Measurements from ENCODE around the gene FRMD7.

The FRMD7 gene

DNA sequence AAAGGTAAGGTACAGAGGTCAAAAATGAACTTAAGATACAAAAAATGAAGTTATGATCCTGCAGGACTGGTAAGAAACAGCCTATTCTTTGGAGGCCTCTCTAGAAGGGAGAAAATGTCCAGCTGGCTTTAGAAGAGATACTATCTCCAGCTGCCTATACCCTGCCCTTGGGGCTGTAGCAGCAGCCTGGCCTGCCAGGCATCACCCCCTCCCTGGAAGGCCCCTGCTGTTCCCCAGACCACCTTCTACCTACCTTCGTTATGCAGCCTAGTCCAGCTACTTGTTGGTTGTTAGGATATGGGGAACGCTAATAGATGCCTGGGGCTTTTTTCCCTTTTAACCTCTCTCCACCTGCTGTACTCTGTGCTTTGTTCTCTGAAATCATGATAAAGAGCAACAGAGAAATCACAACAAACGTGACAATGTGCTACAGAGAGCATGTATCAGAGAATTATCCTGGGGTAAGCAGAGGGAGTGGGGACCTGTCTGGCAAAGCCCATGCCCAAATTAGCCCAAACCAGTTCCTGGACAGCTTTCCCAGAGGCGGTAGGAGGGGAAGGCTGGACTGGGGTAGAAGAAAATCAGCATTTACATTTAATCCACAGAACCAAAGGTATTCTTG, 34.5 kb downstream of the FRMD7 start:
- no peaks in the 10 kb centered on the region for H3K27me3 ChIP-seq (ENCODE audit: insufficient read depth, poor library complexity, severe bottlenecking)
- no peak overlapping the region for H3K27ac ChIP-seq (replicated peaks)
- TF ChIP-seq GABPA (IDR thresholded peaks at IDR 0.05; ENCODE audit: low read depth): no peak
- TF ChIP-seq POLR2AphosphoS5 (IDR thresholded peaks at IDR 0.05; ENCODE audit: low read depth): no peak
- TF ChIP-seq SPI1 (IDR thresholded peaks at IDR 0.05; ENCODE audit: borderline replicate concordance, low read depth): no peak
- TF ChIP-seq, protein P1, sequence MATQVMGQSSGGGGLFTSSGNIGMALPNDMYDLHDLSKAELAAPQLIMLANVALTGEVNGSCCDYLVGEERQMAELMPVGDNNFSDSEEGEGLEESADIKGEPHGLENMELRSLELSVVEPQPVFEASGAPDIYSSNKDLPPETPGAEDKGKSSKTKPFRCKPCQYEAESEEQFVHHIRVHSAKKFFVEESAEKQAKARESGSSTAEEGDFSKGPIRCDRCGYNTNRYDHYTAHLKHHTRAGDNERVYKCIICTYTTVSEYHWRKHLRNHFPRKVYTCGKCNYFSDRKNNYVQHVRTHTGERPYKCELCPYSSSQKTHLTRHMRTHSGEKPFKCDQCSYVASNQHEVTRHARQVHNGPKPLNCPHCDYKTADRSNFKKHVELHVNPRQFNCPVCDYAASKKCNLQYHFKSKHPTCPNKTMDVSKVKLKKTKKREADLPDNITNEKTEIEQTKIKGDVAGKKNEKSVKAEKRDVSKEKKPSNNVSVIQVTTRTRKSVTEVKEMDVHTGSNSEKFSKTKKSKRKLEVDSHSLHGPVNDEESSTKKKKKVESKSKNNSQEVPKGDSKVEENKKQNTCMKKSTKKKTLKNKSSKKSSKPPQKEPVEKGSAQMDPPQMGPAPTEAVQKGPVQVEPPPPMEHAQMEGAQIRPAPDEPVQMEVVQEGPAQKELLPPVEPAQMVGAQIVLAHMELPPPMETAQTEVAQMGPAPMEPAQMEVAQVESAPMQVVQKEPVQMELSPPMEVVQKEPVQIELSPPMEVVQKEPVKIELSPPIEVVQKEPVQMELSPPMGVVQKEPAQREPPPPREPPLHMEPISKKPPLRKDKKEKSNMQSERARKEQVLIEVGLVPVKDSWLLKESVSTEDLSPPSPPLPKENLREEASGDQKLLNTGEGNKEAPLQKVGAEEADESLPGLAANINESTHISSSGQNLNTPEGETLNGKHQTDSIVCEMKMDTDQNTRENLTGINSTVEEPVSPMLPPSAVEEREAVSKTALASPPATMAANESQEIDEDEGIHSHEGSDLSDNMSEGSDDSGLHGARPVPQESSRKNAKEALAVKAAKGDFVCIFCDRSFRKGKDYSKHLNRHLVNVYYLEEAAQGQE (IDR thresholded peaks at IDR 0.05; ENCODE audit: insufficient replicate concordance, low read depth): no peak
- TF ChIP-seq, protein P2, sequence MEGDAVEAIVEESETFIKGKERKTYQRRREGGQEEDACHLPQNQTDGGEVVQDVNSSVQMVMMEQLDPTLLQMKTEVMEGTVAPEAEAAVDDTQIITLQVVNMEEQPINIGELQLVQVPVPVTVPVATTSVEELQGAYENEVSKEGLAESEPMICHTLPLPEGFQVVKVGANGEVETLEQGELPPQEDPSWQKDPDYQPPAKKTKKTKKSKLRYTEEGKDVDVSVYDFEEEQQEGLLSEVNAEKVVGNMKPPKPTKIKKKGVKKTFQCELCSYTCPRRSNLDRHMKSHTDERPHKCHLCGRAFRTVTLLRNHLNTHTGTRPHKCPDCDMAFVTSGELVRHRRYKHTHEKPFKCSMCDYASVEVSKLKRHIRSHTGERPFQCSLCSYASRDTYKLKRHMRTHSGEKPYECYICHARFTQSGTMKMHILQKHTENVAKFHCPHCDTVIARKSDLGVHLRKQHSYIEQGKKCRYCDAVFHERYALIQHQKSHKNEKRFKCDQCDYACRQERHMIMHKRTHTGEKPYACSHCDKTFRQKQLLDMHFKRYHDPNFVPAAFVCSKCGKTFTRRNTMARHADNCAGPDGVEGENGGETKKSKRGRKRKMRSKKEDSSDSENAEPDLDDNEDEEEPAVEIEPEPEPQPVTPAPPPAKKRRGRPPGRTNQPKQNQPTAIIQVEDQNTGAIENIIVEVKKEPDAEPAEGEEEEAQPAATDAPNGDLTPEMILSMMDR (IDR thresholded peaks at IDR 0.05; ENCODE audit: insufficient read depth, low read length): no peak
- no peak for DNase-seq (ENCODE audit: low read depth in 1 of 2, low spot score in 1 of 2)
- H3K4me3 ChIP-seq (replicated peaks; ENCODE audit: insufficient read depth, low read length): no peak overlapping the region

DNA sequence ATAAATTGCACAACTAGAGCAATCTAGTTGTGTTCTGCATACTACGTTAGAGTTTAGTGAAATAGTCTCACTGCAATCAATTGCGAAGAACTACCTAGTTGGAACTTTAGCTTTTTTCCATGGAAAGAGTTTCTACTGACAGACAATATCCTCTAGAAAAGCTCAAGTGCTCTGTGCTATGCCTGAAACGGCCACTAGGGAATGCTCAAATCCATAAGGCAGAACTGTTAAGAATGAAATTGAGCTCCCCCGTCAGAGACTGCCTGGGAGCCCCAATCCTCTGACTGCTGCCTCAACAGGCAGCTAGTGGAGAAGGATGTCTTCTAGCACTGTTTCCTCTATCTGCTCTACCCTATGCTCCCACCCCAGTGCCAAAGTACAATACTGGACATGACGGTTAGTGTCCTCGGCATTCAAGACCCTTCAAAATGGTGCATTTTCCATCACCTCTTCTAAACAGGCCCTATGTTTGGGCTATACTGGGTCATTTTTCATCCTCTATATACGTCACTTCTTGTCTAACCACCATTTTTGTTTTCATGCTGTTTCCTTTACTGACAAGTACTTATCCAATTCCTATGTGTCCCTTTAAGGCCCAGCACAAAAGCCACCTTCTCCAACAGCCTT, 35.3 kb downstream of the FRMD7 start:
- Histone ChIP-seq H3K27ac (replicated peaks) (no peak overlapping the region), H3K27me3 (ENCODE audit: insufficient read depth, poor library complexity, severe bottlenecking) (no peaks in the 10 kb centered on the region), H3K4me3 (replicated peaks; ENCODE audit: insufficient read depth, low read length) (no peak overlapping the region)
- TF ChIP-seq GABPA (IDR thresholded peaks at IDR 0.05; ENCODE audit: low read depth) (no peak), POLR2AphosphoS5 (IDR thresholded peaks at IDR 0.05; ENCODE audit: low read depth) (no peak)
- TF ChIP-seq, protein P2 (IDR thresholded peaks at IDR 0.05; ENCODE audit: insufficient read depth, low read length): peak; percentile 52
- DNase-seq (ENCODE audit: low read depth in 1 of 2, low spot score in 1 of 2): peak in 1 of 2 experiments; percentile 61

DNA sequence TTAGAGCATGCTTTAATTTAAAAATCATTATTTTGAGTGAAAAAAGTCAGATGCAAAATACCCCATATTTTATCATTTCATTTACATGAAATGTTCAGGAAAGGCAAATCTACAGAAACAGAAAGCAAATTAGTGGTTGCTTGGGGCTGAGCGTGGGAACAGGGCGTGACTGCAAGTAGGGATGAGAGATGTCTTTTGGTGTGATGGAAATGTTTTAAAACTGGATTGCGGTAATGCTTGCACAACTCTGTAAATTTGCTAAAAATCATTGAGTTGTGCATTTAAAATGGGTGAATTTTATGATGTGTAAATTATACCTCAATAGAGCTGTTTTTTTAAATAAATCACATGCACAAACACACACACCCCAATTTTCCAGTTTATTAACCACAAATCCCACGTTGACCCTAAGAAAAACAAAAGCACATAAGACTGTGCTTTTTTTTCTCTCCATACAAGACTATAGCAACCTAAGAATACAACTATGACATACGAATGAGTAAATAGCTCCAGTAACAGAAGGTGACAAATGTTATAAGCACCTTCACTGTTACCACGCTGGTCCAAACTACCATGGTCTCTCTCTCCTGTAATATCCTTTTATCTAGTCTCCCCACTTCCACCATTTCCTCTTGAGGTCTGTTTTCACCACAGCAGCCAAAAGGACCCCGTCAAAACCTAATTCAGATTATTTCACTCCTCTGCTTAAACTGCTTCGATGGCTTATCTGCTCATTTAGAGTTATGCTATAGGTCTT, 37.2 kb downstream of the FRMD7 start:
- DNase-seq (ENCODE audit: low read depth in 1 of 2, low spot score in 1 of 2): peak in 1 of 2 experiments; percentile 21
- no peaks in the 10 kb centered on the region for H3K27me3 ChIP-seq (ENCODE audit: insufficient read depth, poor library complexity, severe bottlenecking)
- TF ChIP-seq SPI1 (IDR thresholded peaks at IDR 0.05; ENCODE audit: borderline replicate concordance, low read depth): no peak
- TF ChIP-seq POLR2AphosphoS5 (IDR thresholded peaks at IDR 0.05; ENCODE audit: low read depth): no peak
- TF ChIP-seq, protein P1 (IDR thresholded peaks at IDR 0.05; ENCODE audit: insufficient replicate concordance, low read depth): no peak
- TF ChIP-seq, protein P2 (IDR thresholded peaks at IDR 0.05; ENCODE audit: insufficient read depth, low read length): no peak
- TF ChIP-seq GABPA (IDR thresholded peaks at IDR 0.05; ENCODE audit: low read depth): no peak
- H3K27ac ChIP-seq (replicated peaks): no peak overlapping the region
- H3K4me3 ChIP-seq (replicated peaks; ENCODE audit: insufficient read depth, low read length): no peak overlapping the region
